ENCODE measurements around the gene GALNT16. TPM values are rescaled to one million over a fixed set of nuclear protein-coding genes. Genes with fewer than 3 reads are reported as not detected.

GALNT16 gene
- total RNA-seq, 4 donors from 2014 or later, result 4.4 to 47.9 (median 11.6) TPM

- Histone ChIP-seq H3K27me3 (no peaks in the 10 kb centered on the region), H3K9me3 (no peaks in the 10 kb centered on the region), H3K4me3 (no peak overlapping the region), H3K36me3 (no peaks in the 10 kb centered on the region), H3K27ac (no peak overlapping the region), H3K4me1 (peaks cover 0 to 10% (median 2%) of the 10 kb centered on the region in 4 donors)
- TF ChIP-seq CTCF (IDR thresholded peaks at IDR 0.05) (no peak), POLR2A (IDR thresholded peaks at IDR 0.05) (no peak)
- no peak for DNase-seq
Measured at GRCh38 chr14:69356903-69357543, 97.1 kb downstream of the GALNT16 start.

- H3K9me3 ChIP-seq, result no peaks in the 10 kb centered on the region
- no peak overlapping the region for H3K27ac ChIP-seq
- H3K4me1 ChIP-seq, result peaks cover 0 to 10% (median 2%) of the 10 kb centered on the region in 4 donors
- TF ChIP-seq CTCF (IDR thresholded peaks at IDR 0.05) (no peak), POLR2A (IDR thresholded peaks at IDR 0.05) (no peak)
- no peak overlapping the region for H3K4me3 ChIP-seq
- H3K27me3 ChIP-seq, result no peaks in the 10 kb centered on the region
- no peak for DNase-seq
- H3K36me3 ChIP-seq, result no peaks in the 10 kb centered on the region
Measured at GRCh38 chr14:69357544-69358200, 97.7 kb downstream of the GALNT16 start.

GRCh38 chr14:69358233-69358963 is 98.4 kb downstream of the GALNT16 start:
- peaks cover 0 to 10% (median 2%) of the 10 kb centered on the region in 4 donors for H3K4me1 ChIP-seq
- H3K27ac ChIP-seq, result no peak overlapping the region
- H3K27me3 ChIP-seq, result no peaks in the 10 kb centered on the region
- TF ChIP-seq POLR2A (IDR thresholded peaks at IDR 0.05) (no peak), CTCF (IDR thresholded peaks at IDR 0.05) (no peak)
- H3K36me3 ChIP-seq, result no peaks in the 10 kb centered on the region
- H3K4me3 ChIP-seq, result no peak overlapping the region
- DNase-seq, result no peak
- H3K9me3 ChIP-seq, result no peaks in the 10 kb centered on the region

- TF ChIP-seq CTCF (IDR thresholded peaks at IDR 0.05), result no peak
- no peak for TF ChIP-seq POLR2A (IDR thresholded peaks at IDR 0.05)
- Histone ChIP-seq H3K9me3 (no peaks in the 10 kb centered on the region), H3K27me3 (no peaks in the 10 kb centered on the region), H3K4me3 (no peak overlapping the region), H3K4me1 (peaks cover 0 to 10% (median 2%) of the 10 kb centered on the region in 4 donors), H3K36me3 (no peaks in the 10 kb centered on the region), H3K27ac (no peak overlapping the region)
- DNase-seq, result no peak
Measured at GRCh38 chr14:69358966-69359365, 99.0 kb downstream of the GALNT16 start.

GRCh38 chr14:69360438-69361108 is 100.6 kb downstream of the GALNT16 start:
- Histone ChIP-seq H3K27ac (no peak overlapping the region), H3K36me3 (no peaks in the 10 kb centered on the region), H3K27me3 (no peaks in the 10 kb centered on the region), H3K4me3 (no peak overlapping the region), H3K9me3 (no peaks in the 10 kb centered on the region), H3K4me1 (no peaks in the 10 kb centered on the region)
- no peak for DNase-seq
- TF ChIP-seq POLR2A (IDR thresholded peaks at IDR 0.05) (no peak), CTCF (IDR thresholded peaks at IDR 0.05) (no peak)
